HT1080 (cell line): ENCODE measurements around the gene FAM72C. TPM values are rescaled to one million over a fixed set of nuclear protein-coding genes. Genes with fewer than 3 reads are reported as not detected.
"Not testable (repeated sequence)": the region's sequence is repeated elsewhere in the genome, so short reads cannot be mapped to it uniquely, and the experiment has no call there.

Source experiments
- DNase-seq: peaks from one replicate; pipeline ENCODE4 v3.0.0-alpha.2; 2015; ENCODE audit warnings: low read depth
- total RNA-seq: library from RNA; depleted of rRNA; stranded (reverse); fragments of >200 nt; shearing (Covaris generic); gene quantifications from 2 replicates; pipeline ENCODE4 v1.2.3, GENCODE V29; 2014

FAM72C gene
- total RNA-seq, 1 experiment from 2014 or later, result 13.9 TPM

GRCh38 chr1:143987868-143988267 is 16.1 kb upstream of the FAM72C start:
- not testable (repeated sequence) for DNase-seq

GRCh38 chr1:143984721-143985473 is 13.1 kb upstream of the FAM72C start:
- not testable (repeated sequence) for DNase-seq

DNA sequence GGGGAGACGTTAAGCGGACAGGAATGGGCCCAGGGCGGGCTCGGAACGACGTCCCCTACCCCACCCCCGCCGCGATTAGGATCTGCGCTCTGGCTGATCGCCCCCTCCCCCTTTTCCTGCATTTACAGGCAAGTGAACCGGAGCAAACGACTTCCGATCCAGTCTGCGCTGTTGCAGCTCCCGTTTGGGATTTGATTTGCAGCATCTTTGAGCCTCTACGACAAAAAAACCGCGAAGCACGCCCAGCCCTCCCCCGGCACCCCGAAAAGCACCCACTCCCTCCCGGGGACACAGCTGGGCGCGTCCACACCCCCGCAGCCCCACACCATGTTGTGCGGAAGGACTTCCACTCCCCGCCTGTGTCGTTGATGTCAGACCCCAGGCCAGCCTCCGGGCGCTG is 2.6 kb upstream of the FAM72C start:
- not testable (repeated sequence) for DNase-seq

GRCh38 chr1:143973876-143974414 is 2.2 kb upstream of the FAM72C start:
- DNase-seq, result not testable (repeated sequence)

GRCh38 chr1:143972753-143973326 is 1.1 kb upstream of the FAM72C start:
- DNase-seq, result not testable (repeated sequence)

DNA sequence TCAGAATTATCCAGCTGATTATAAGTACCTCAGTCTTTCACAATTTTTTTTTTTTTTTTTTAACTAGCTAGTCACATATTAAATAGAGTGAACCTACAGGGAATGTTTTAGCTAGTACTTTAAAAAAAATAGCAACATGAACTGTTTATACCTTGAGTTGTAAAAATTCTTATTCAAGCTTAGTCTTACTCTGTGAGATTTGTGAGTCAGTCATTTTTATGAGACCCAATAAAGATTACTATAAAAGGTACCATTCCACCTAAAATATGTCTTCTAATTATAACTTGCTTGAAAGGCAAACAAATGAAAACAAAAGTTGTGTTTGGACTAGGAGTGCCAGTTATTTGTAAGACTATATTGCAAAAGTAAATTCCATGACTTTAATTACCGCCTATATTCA is 5.9 kb downstream of the FAM72C start:
- DNase-seq, result not testable (repeated sequence)

GRCh38 chr1:143964294-143964693 is 7.5 kb downstream of the FAM72C start:
- not testable (repeated sequence) for DNase-seq

DNA sequence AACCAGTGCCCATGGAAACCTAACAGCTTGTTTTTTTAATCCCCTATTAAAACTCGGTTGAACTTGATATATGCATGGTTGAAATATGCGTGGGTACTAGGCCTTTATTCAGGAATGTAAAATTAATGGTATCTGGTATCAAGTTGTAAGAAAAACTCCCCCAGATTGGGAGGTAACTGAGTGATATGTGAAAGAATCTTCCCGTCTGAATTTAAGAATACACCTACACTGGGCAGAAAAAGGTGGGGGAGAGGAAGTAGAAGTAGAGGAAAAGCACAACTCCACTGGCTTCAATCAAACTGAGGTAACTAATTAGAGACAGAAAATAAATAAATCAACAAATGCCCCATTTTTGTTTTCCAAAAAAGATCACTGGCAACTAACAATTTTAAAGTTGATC is 15.9 kb downstream of the FAM72C start:
- DNase-seq, result not testable (repeated sequence)

- DNase-seq, result not testable (repeated sequence)
These were observed 18.9 kb downstream of the FAM72C start for GRCh38 chr1:143952913-143953312.

- DNase-seq, result not testable (repeated sequence)
These were observed 20.0 kb downstream of the FAM72C start for GRCh38 chr1:143951485-143952391.

DNA sequence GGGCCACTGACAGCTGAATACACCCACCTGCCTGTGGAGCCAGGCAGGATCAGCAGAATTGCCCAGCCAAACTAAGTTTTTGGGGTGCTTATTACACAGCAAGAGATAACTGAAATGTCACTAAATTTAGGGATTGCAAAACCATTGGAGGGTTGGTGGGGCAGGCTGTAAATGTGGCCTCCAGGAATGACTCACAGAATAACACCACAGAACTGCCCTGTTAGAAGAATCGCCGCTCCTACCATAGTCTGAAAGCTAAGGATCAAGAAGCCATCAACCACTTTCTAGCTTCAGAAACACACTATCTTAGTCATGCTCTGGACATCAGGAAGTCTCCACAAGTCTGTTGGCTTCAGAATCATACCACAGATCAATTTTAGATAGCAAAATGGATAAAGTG is 24.0 kb downstream of the FAM72C start:
- DNase-seq, result not testable (repeated sequence)

- DNase-seq, result not testable (repeated sequence)
These were observed 26.5 kb downstream of the FAM72C start for GRCh38 chr1:143945253-143945652.

- DNase-seq, result not testable (repeated sequence)
These were observed 27.1 kb downstream of the FAM72C start for GRCh38 chr1:143944576-143945240.

DNA sequence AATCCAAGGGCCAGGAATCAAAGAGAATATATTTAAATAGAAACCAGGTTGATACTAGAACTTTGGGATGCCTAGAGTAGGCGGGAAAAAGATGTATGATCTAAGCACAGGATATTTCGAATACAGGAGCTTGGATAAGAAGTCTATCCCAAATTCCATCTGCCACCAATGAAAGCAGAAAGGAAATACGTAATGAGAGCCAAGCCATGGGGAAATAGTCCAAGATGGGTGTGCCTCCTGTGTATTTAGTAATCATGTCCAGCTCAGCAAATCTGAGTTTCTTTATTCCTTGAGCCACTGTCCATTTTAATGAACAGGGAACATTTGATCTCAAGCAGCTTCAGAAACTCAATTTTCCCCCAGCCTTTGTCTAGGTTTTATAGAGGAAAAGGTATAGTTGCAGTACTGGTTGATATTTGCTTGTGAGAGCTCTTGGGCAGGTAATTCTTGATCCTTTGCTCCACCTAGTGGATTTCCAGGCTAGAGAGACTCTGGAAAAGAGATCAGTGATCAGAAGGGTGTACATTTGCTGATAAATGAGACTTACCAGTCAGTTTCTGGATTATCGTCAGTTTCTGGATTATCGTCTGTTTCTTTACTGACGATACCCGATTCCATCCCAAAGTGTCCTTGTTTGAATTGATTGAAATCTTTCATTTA is 28.3 kb downstream of the FAM72C start:
- DNase-seq, result not testable (repeated sequence)

GRCh38 chr1:143942238-143942860 is 29.4 kb downstream of the FAM72C start:
- DNase-seq, result not testable (repeated sequence)

DNA sequence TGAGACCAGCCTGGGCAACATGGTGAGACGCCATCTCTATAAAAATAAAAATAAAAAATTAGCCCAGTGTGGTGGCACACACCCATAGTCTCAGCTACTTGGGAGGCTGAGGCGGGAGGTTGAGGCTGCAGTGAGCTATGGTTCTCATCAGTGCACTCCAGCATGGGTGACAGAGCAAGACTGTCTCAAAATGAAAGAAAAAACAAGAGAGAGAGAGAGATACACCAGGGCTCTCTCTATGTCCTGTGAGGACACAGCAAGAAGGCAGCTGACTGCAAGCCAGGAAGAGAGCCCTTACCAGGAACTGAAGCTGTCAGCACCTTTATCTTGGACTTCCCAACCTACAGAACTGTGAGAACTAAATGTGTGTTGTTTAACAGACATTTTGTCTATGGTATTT is 32.1 kb downstream of the FAM72C start:
- not testable (repeated sequence) for DNase-seq

DNA sequence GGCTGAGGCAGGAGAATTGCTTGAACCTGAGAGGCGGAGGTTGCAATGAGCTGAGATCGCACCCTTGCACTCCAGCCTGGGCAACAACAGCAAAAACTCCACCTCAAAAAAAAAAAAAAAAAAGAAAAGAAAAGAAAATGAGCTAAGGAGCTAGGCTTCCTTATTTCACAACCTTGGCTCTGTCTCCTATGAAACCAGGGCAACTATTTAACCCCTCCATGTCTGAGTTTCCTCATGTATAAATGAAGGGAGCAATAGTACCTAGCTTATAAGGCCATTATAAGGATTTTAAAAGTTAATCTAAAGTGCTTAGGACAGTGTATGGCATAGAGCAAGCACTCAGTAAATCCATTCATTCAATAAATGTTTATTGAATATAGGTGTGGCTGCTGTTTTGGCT is 32.9 kb downstream of the FAM72C start:
- not testable (repeated sequence) for DNase-seq

- DNase-seq, result peak; percentile 8
These were observed 35.2 kb downstream of the FAM72C start for GRCh38 chr1:143936457-143937115.

DNA sequence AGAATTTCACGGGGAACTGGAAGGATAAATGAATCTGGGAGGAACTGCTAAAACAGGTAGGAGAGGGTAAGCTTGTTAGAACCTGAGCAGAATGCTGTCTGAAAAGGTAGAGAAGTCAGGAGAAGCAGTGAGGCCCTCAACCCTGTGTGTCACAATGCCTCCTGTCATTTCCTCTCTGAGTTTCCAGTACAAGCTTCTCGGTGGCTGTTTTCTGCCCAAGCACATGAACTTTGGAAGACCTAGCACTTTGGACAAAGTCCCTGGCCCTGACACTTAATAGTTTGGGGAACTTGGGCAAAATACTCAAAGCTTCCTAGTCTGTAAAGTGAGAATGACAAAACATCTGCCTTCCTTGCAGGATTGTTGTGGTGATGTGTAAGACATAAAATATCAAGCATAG is 52.7 kb downstream of the FAM72C start:
- not testable (repeated sequence) for DNase-seq
